GM12892 (cell line): Measurements from ENCODE around the gene TMEM82.

Experiments used
- POLR2A ChIP-seq: IDR thresholded peaks from 2 replicates; pipeline ENCODE4 v1.6.1; 2011; ENCODE audit warnings: low read depth, low read length, control low read depth
- TAF1 ChIP-seq: IDR thresholded peaks from 2 replicates; pipeline ENCODE4 v1.6.1; 2011; ENCODE audit warnings: low read depth, mild to moderate bottlenecking, control low read depth, low read length, borderline replicate concordance

- TF ChIP-seq TAF1 (no peak), POLR2A (no peak)
Observed at GRCh38 chr1:15717418-15718125, 24.7 kb upstream of the TMEM82 start.
